HUES48 (cell line): ENCODE results near the gene PIEZO1.

Experiments
- H3K27ac ChIP-seq: one replicate; pipeline ENCODE4 v1.7.0; 2013; ENCODE audit warnings: low read depth, low read length, inconsistent platforms
- H3K27me3 ChIP-seq: 2 replicates; pipeline ENCODE4 v1.6.1; 2013; ENCODE audit warnings: mild to moderate bottlenecking, low read length; ENCODE audit not compliant: control insufficient read depth, insufficient read depth
- H3K36me3 ChIP-seq: 2 replicates; pipeline ENCODE4 v1.6.1; 2013; ENCODE audit warnings: low read length; ENCODE audit not compliant: control insufficient read depth, insufficient read depth
- H3K4me1 ChIP-seq: 2 replicates; pipeline ENCODE4 v1.6.1; 2013; ENCODE audit warnings: mild to moderate bottlenecking, low read length; ENCODE audit not compliant: control insufficient read depth, insufficient read depth
- H3K4me3 ChIP-seq: 2 replicates; pipeline ENCODE4 v1.5.1; 2013; ENCODE audit warnings: mild to moderate bottlenecking, low read depth, low read length
- H3K9ac ChIP-seq: 2 replicates; pipeline ENCODE4 v1.6.1; 2013; ENCODE audit warnings: mild to moderate bottlenecking, low read depth, low read length, moderate library complexity
- H3K9me3 ChIP-seq: 2 replicates; pipeline ENCODE4 v1.6.1; 2013; ENCODE audit warnings: low read length; ENCODE audit not compliant: control insufficient read depth, insufficient read depth

PIEZO1 gene

DNA sequence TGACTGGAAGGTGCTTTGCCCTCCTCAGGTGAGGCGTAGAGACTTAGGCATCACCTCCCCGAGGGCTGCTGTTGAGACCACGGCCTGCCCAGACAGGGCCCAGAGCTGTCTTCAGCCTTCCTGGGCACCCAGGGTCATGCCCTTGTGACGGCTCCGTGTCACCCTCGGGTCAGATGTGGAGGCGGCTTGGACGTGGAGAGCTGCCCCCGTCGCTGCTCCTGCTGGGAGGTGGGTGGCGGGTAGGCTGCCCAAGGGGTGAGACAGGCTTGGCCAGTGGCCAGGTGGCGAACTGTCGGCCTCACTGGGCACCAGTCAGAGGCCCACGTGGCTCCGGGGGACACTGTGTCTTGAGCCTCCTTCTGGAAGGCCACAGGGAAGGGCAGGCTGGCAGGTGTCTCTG lies 89.8 kb downstream of the PIEZO1 start:
- H3K9ac ChIP-seq = no peak overlapping the region
- H3K4me3 ChIP-seq = no peak overlapping the region
- no peak overlapping the region for H3K27ac ChIP-seq
- peaks cover 34% of the 10 kb centered on the region for H3K36me3 ChIP-seq
- H3K4me1 ChIP-seq = no peaks in the 10 kb centered on the region
- H3K9me3 ChIP-seq = no peaks in the 10 kb centered on the region
- H3K27me3 ChIP-seq = no peaks in the 10 kb centered on the region

DNA sequence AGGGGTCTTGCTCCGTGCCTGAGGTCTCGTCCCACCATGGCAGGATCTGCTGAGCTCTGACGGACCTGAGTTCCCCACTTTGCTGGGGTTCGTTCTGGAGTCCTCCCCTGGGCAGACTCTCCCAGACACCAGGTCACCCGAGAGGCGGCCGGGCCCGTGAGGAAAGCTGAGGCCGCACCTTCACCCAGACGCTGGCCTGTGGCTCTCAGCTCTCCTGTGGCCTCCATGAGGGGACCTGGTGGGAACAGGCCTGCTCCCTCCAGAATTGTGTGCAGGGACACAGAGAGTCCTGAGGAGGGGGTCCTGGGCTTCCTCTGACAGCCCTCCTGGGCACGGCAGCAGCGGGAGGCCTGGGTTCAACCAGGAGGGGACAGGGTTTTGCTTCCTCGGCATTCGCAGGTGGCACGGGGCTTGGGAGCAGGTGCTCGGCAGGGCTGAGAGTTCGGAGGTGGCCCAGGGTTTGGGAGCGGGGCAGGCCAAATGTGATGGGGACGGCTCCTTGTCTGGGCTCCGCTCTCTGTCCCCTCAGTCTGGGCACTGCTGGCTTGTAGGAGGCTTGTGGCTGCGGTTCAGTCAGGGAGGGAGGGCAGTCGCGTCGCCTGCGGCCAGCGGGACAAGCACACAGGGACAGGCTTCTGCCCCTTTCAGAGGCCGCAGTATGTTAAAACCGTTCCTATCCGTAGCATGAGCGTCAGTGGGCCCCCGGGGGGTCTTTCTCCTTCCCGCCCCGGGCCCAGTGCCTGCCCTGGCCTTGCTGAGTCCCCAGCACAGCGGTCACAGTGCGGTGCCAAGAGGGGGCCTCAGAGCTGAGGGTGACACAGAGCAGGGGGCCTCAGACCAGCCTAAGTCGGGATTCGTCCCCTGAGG lies 90.6 kb downstream of the PIEZO1 start:
- no peak overlapping the region for H3K4me3 ChIP-seq
- H3K4me1 ChIP-seq = no peaks in the 10 kb centered on the region
- H3K36me3 ChIP-seq = peaks cover 27% of the 10 kb centered on the region
- no peak overlapping the region for H3K27ac ChIP-seq
- H3K9ac ChIP-seq = no peak overlapping the region
- no peaks in the 10 kb centered on the region for H3K27me3 ChIP-seq
- H3K9me3 ChIP-seq = no peaks in the 10 kb centered on the region

DNA sequence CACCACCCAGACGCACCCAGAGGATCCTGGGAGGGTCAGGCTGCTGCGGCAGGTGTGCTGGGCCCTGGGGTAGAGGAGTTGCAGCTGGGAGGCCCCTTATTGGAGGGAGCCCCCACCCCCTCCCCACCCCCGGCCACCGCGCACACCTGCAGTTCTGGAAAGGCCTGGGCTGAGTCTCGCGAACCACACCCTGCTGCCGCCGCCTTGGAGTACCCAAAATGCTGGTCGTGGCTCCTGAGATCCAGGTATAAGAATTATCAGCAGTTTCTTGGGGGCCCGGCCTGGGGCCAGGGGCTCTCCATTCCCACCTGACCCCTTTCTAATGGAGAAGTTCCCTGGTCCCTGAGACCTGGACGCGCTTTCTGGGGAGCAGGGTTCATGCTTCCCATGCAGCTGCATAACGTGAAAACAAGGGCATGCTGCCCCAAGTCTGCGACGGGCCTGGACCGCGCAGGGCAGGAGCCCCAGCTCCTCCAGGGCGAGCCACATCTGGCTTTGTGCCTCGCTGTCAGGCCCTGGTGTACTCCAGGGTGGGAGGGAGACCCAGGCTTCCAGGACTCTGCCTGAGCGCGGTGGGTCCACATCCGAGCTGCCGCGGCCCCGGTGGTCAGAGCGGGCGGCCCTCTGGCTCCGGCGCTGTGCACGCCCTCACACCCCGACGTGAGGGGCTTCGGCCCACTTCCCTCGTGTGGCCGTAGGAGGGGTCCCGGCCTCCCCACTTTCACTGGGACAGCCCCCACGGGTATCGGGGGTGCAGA lies 91.4 kb downstream of the PIEZO1 start:
- Histone ChIP-seq H3K36me3 (peaks cover 19% of the 10 kb centered on the region), H3K9me3 (no peaks in the 10 kb centered on the region), H3K9ac (no peak overlapping the region), H3K27ac (no peak overlapping the region), H3K4me1 (no peaks in the 10 kb centered on the region; the same call in 1 of the 2 replicates), H3K4me3 (no peak overlapping the region), H3K27me3 (no peaks in the 10 kb centered on the region)

DNA sequence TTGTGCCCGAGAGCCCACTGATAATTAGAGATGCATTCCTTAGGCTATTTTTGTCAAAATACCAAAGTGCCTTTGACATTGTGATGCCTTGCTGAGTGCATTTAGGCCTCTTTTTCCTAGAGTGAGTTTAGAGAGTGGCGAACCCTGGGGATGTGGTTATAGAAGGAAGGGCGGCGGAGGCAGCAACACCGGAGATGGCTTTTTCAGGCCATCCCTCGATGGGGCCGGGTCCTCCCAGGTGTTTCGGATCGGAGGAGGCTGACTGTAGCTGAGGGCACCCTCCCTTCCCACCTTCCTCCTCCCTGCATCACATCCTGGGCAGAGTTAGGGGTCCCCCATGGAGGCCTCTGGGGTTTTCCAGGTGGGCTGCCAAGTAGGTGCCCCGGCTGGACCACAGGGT lies 92.2 kb downstream of the PIEZO1 start:
- Histone ChIP-seq H3K4me3 (no peak overlapping the region), H3K36me3 (peaks cover 14% of the 10 kb centered on the region), H3K27me3 (peaks cover 3% of the 10 kb centered on the region), H3K9ac (no peak overlapping the region), H3K27ac (no peak overlapping the region), H3K4me1 (peaks cover 6% of the 10 kb centered on the region), H3K9me3 (no peaks in the 10 kb centered on the region)

DNA sequence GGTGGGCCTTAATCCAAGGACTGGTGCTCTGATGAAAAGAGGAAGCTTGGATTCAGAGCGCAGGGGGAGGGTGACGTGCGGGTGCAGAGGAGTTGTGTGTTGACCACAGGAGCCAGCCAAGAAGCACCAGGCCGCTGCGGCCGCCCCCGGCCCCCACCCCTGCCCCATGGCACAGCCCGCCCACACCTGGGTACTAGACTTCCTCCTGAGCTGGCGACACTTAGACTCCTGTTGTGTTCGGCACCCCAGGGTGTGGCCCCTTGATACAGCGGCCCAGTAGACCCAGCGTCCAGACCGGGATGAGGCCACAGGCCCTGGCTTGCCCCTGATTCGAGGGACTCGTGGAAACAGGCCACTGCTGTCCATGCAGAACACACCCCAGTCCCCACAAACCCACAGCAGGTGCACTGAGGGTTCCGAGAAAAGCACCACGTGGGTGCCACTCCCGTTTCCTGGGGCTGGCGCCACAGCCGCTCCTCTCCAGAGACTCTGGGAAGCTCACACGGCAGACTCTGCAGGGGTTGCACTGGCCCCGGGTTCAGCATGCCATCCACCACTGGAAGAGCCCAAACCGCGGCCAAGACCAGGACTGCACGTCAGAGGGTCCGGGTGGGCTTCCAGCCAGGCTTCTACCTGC lies 93.0 kb downstream of the PIEZO1 start:
- Histone ChIP-seq H3K9me3 (no peaks in the 10 kb centered on the region), H3K27ac (no peak overlapping the region), H3K4me3 (no peak overlapping the region), H3K36me3 (peaks cover 6% of the 10 kb centered on the region; the same call in 1 of the 2 replicates), H3K27me3 (peaks cover 10% of the 10 kb centered on the region), H3K9ac (no peak overlapping the region), H3K4me1 (peaks cover 8% of the 10 kb centered on the region)

DNA sequence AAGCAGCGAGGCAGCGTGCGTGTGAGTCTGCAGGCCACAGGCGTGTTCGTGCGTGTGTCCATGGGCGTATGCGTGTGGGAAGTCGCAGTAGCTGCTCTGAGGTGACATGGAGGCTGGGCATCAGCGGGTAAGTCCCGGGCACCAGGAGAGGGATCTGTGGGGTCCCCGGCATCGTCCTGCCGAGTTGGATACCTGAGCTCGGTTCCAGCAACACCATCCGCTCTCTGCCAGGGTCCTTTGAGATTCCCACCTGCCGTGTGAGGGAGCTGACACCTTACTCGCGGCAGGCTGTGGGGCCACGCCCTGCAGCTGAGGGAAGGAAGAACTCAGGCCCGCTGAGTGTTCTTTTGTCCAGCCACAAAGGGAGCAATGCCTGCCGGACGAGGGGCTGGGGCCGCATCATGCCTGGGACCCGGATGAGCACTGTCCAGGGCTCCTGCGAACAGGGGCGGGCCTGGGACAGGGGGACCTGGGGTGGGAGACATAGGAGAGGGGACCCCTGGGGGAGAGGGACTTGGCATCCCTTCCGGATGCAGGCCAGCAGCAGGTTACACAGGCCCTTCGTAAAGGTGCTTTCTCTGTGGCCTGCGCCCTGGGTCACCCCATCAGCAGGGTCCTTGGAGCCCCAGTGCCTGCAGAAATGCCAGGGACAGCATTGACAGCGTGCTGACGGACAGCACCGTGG lies 93.7 kb downstream of the PIEZO1 start:
- Histone ChIP-seq H3K36me3 (no peaks in the 10 kb centered on the region), H3K4me3 (no peak overlapping the region), H3K4me1 (peaks cover 13% of the 10 kb centered on the region), H3K9ac (no peak overlapping the region), H3K27ac (no peak overlapping the region), H3K27me3 (peaks cover 15% of the 10 kb centered on the region), H3K9me3 (no peaks in the 10 kb centered on the region)

DNA sequence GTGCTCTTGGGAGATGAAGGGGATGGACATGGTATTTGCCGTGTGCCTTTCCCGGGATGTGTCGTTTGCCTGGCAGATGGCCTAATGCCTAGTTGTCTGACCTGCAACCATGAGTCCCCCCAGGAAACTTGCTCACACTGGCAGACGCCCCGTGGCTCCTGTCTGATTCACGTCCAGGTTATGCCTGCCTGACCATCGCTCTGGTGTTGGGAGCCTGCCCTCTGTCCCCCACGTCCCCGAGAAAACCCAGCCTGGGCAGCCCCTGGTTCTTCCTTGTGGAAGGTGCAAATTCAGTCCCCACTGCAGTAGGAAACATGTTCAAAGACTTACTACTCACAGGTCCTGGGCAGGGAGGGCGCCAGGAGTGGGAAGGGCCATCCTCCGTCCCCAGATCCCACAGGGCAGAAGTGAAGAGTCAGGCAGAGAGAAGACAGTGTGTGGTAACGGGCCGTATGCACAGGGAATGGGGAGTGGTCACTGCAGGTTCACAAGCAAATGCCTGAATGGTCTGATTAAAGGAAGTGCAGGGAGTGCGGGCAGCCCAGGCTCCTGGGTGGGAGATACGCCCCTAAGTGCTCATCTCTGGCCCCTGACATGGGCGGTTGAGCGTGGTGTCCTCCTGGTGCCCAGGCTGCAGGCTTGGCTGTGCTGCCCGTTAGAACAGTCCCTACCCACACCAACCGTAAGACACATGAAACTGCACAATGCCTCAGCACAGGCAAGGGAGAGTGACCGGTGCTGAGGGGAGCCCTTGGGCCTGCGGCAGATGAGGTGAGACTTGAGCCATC lies 94.5 kb downstream of the PIEZO1 start:
- H3K9ac ChIP-seq = no peak overlapping the region

DNA sequence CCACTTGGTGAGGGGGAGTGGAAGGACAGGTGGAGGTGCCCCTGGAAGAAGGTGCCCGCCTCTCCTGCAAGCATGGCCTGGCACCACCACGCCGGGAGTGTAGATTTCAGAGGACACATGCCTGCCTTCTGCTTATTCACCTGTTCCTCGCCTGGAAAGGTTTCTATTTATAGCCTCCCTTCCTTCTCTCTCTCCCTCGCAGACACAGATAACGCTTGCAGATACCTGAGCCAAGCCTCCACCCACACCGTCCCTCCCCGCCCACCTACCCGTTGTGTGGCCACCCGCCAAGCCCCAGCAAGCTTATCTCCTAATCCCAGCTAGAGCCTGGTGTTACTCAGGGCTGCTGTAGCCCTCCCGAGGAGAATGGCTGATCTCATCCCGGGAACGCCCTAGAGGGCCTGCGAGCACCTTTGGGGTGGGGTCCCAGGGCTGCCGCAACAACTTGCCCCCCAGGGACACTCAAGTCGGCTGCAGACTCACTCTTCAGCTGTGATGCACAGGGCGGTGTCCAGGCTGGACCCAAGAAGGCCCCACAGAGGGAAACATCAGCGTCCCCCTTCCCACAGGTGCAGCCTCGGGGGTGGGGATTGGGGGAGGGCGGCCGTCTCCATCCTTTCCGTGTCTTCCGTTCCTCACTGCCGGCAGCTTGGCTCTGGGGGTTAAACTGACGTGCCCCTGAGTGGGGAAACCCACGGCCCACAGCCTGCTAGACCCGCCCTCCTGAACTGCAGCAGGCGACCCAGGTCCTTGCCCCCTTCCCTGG lies 96.8 kb downstream of the PIEZO1 start:
- Histone ChIP-seq H3K4me3 (no peak overlapping the region), H3K4me1 (peaks cover 24% of the 10 kb centered on the region), H3K27ac (no peak overlapping the region), H3K27me3 (peaks cover 25% of the 10 kb centered on the region), H3K9ac (no peak overlapping the region), H3K9me3 (no peaks in the 10 kb centered on the region), H3K36me3 (no peaks in the 10 kb centered on the region)

More for the DNA sequence above, 94.5 kb downstream of the PIEZO1 start:
- Histone ChIP-seq H3K4me1 (peaks cover 14% of the 10 kb centered on the region), H3K36me3 (no peaks in the 10 kb centered on the region), H3K4me3 (no peak overlapping the region), H3K9me3 (no peaks in the 10 kb centered on the region), H3K27me3 (peaks cover 17% of the 10 kb centered on the region), H3K27ac (no peak overlapping the region)

DNA sequence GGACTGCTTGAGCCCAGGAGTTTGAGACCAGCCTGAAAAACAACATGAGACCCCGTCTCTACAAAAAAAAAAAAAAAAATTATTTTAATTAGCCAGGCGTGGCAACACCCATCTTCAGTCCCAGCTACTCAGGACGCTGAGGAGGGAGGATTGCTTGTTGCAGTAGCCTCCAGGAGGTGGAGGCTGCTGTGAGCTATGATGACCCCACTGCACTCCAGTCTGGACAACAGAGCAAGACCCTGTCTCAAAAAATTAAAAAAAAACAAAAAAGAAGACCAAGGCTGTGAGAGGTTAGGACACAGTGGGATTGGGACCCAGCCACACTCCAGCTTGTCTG lies 97.4 kb downstream of the PIEZO1 start:
- H3K27ac ChIP-seq = no peak overlapping the region
- peaks cover 25% of the 10 kb centered on the region for H3K27me3 ChIP-seq
- H3K9me3 ChIP-seq = no peaks in the 10 kb centered on the region
- H3K9ac ChIP-seq = no peak overlapping the region
- no peaks in the 10 kb centered on the region for H3K36me3 ChIP-seq
- H3K4me3 ChIP-seq = no peak overlapping the region
- peaks cover 24% of the 10 kb centered on the region for H3K4me1 ChIP-seq

DNA sequence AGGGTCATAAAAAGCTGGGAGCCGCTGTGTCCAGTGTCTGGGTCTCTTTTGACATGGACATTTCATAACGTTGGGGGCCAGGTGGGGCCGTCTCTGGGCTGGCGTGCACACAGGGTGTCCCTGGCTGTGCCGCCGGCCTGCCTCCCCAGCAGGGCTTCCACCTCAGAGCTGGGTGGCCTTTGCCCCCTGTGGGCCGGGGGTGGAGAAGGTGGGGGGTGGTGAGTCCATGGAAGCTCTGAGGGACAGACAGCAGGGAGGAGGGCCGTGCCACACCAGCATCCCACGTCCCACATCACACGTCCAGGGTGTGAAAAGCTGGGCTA lies 97.8 kb downstream of the PIEZO1 start:
- no peak overlapping the region for H3K9ac ChIP-seq
- H3K27me3 ChIP-seq = peaks cover 25% of the 10 kb centered on the region
- H3K4me3 ChIP-seq = no peak overlapping the region
- no peak overlapping the region for H3K27ac ChIP-seq
- H3K4me1 ChIP-seq = peaks cover 24% of the 10 kb centered on the region
- H3K36me3 ChIP-seq = no peaks in the 10 kb centered on the region
- H3K9me3 ChIP-seq = no peaks in the 10 kb centered on the region
